GM12878 (cell line): ENCODE results near the gene IL4I1. TPM values are rescaled to one million over a fixed set of nuclear protein-coding genes. Genes with fewer than 3 reads are reported as not detected.

Experiments
- CEBPZ ChIP-seq: fragments of 150-350 bp; IDR thresholded peaks from 2 replicates; pipeline ENCODE4 v1.6.1; 2016; ENCODE audit warnings: low read depth, low read length
- E4F1 ChIP-seq: fragments of 450-650 bp; IDR thresholded peaks from 2 replicates; pipeline ENCODE4 v1.6.1; 2018; ENCODE audit warnings: borderline replicate concordance, mild to moderate bottlenecking; ENCODE audit not compliant: partially characterized antibody
- MLLT1 ChIP-seq: fragments of 450-650 bp; IDR thresholded peaks from 2 replicates; pipeline ENCODE4 v1.6.1; 2016; ENCODE audit warnings: mild to moderate bottlenecking
- NBN ChIP-seq: fragments of 450-650 bp; IDR thresholded peaks from 2 replicates; pipeline ENCODE4 v1.6.1; 2016
- POLR2A ChIP-seq: IDR thresholded peaks from 2 replicates; pipeline ENCODE4 v1.6.1; 2011; ENCODE audit warnings: low read depth, mild to moderate bottlenecking, low read length
- TCF3 ChIP-seq: IDR thresholded peaks from 2 replicates; pipeline ENCODE4 v1.6.1; 2012; ENCODE audit warnings: low read depth, mild to moderate bottlenecking, low read length, borderline replicate concordance; ENCODE audit not compliant: insufficient read depth
- YBX1 ChIP-seq: fragments of 450-650 bp; IDR thresholded peaks from 2 replicates; pipeline ENCODE4 v1.6.1; 2016; ENCODE audit warnings: antibody characterized with exemption
- ZBTB11 ChIP-seq: fragments of 450-650 bp; formaldehyde crosslinking; IDR thresholded peaks from 2 replicates; pipeline ENCODE4 v1.5.0; 2022; ENCODE audit warnings: mild to moderate bottlenecking, missing genetic modification characterization
- ZNF24 ChIP-seq: fragments of 450-650 bp; IDR thresholded peaks from 2 replicates; pipeline ENCODE4 v1.6.1; 2017; ENCODE audit warnings: antibody characterized with exemption, mild to moderate bottlenecking
- ZNF592 ChIP-seq: fragments of 450-650 bp; IDR thresholded peaks from 2 replicates; pipeline ENCODE4 v1.6.1; 2017; ENCODE audit warnings: mild to moderate bottlenecking, moderate library complexity
- ZNF622 ChIP-seq: fragments of 450-650 bp; IDR thresholded peaks from 2 replicates; pipeline ENCODE4 v1.6.1; 2017; ENCODE audit warnings: mild to moderate bottlenecking, inconsistent platforms
- polyA plus RNA-seq, 11 experiments: library from polyadenylated mRNA; depleted of rRNA in 4 of 11; unstranded in 6 of 11; stranded (reverse) in 5 of 11; fragments of >200 nt; fragmentation: Nextera tagmentation in 4 of 11; fragmentation: Illumina TruSeq in 1 of 11; extraction: Ambion mirVana in 4 of 11; extraction: Trizol in 1 of 11; gene quantifications; 1 replicate in 1 of 11; 2 replicates in 10 of 11; pipeline versions ENCODE4 v1.2.1 to v1.2.3, GENCODE V29; 2011 to 2016; ENCODE audit warnings: inconsistent platforms in 2 of 11, missing spikeins in 2 of 11, low read depth in 1 of 11
- total RNA-seq, 4 experiments: library from RNA; depleted of rRNA in 3 of 4; stranded (reverse); fragments of >200 nt in 3 of 4; fragmentation: Illumina TruSeq in 1 of 4; extraction: Trizol in 1 of 4; gene quantifications; 2 replicates each; pipeline versions ENCODE4 v1.2.1 to v1.2.3, GENCODE V29; 2013 to 2021

Gene IL4I1
- total and polyA plus RNA-seq, 10 of the 15 experiments (the other 5 are each of a cell fraction or from before 2014, with no cell fraction given) = 0.62 to 83.8 (median 42.8) TPM

- TF ChIP-seq MLLT1 = peak; percentile 41; the same call in 1 of the 2 replicates
- no peak for TF ChIP-seq ZNF592
- peak; percentile 80; the same call in 1 of the 2 replicates for TF ChIP-seq NBN
- no peak for TF ChIP-seq CEBPZ
- TF ChIP-seq POLR2A = peak; percentile 54; the same call in 1 of the 2 replicates
- TF ChIP-seq ZNF24 = no peak
- TF ChIP-seq ZBTB11 = no peak
- no peak for TF ChIP-seq TCF3
- no peak for TF ChIP-seq E4F1
- TF ChIP-seq YBX1 = no peak
- TF ChIP-seq ZNF622 = no peak
Observed at GRCh38 chr19:49906879-49907564, 10.3 kb upstream of the IL4I1 start (continued).
